Non-pigmented ciliary epithelial cell (primary cell): ENCODE data around the gene CHPT1.
"Not testable (repeated sequence)": the region's sequence is repeated elsewhere in the genome, so short reads cannot be mapped to it uniquely, and the experiment has no call there.

Experiments used
- DNase-seq: peaks from one replicate; pipeline ENCODE4 v3.0.0-alpha.2; 2010; ENCODE audit warnings: low read depth

The CHPT1 gene

GRCh38 chr12:101722392-101722791 lies 25.0 kb downstream of the CHPT1 start:
- DNase-seq = no peak

- DNase-seq = no peak
Observed at GRCh38 chr12:101727098-101727497, 29.7 kb downstream of the CHPT1 start.

DNA sequence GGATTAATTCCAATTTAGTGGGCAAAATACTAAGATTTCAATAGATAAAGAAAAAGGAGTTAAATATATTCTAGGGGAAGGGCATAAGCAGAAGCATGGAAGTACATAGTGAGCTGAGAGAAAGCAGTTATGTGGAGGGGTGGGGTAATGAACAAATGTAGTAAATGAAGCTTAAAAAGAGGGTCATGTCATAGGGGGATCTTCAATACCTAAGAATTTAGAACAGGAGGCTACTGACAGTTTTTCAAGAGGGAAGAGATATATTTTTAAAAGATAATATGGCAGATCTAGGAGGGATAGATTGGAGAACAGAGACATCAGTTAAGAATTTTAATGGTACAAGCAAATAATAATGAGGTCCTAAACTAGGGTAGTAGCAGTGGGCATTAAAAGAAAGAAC lies 32.4 kb downstream of the CHPT1 start:
- no peak for DNase-seq

GRCh38 chr12:101732318-101732717 lies 34.9 kb downstream of the CHPT1 start:
- DNase-seq = no peak

GRCh38 chr12:101733166-101733565 lies 35.7 kb downstream of the CHPT1 start:
- no peak for DNase-seq

DNA sequence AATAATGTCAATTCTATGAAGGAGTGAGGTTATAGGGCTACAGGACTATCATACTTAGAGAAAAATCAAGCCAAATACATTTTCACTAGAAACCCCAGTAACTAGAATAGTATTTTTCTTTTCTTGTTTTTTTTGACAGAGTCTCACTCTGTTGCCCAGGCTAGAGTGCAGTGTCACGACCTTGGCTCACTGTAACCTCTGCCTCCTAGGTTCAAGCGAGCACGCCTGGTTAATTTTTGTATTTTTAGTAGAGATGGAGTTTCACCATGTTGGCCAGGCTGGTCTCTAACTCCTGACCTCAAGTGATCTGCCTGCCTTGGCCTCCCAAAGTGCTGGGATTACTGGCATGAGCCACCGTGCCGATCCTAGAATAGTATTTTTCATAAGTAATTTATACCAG lies 37.0 kb downstream of the CHPT1 start:
- not testable (repeated sequence) for DNase-seq

DNA sequence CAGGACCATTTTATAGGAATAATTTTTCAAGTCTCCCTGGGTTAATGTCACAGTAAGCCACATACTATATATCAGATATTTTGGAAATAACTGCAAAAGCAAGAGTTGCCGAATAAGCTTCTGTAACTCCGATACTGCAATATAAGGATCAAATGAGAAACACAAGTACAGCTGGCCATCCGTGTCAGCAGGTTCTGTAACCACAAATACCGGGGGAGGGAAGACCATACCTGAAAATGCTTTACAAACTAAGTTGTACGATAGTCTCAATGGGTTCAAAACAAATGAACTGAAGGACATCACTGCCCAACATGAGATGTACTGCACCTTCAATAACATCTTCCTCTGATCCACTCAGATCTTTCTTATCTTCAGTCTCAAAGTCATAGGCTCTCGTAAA lies 40.0 kb downstream of the CHPT1 start:
- DNase-seq = no peak

DNA sequence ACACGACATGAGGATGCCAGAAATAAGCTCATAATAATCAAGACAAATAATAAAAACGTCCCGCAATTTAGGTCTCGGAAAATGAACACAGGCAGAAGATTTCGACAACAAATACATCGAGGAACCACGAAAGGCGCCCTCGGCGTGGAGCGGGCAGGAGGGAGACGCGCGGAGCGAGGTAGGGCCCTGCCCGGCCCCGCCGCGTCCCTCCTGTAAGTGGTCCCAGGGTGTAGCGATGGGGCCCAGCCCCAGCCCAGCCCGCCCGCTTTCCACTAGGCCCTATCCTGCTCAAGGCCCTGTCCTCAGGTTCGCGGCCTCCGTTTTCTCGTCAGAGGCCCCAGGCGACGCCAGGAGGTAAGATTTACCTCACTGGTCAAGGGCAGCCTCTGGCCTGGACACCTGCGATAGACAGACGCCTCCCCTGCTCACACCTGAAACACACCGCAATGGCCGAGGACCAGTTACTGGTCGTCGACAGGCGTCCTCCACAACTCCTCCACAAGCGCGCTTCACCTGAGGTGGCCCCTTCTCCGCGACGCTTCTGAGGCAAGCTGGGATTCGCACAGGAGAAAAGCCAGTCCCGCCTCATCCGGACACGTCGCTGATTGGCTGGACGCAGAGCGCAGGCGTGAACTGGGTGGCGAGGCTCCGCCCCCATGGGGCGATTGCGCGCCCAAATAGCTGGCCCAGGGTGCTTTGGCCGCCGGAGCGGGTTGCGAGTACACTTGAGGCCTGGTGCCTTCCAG lies 41.7 kb downstream of the CHPT1 start, which contains the start of gene SYCP3:
Gene SYCP3 (minus strand): TSS at position 543 of the 746 bp plus-strand sequence. CDS start 1,527 bp downstream, outside the sequence.
- no peak for DNase-seq

- no peak for DNase-seq
Observed at GRCh38 chr12:101740566-101740965, 43.1 kb downstream of the CHPT1 start.

DNA sequence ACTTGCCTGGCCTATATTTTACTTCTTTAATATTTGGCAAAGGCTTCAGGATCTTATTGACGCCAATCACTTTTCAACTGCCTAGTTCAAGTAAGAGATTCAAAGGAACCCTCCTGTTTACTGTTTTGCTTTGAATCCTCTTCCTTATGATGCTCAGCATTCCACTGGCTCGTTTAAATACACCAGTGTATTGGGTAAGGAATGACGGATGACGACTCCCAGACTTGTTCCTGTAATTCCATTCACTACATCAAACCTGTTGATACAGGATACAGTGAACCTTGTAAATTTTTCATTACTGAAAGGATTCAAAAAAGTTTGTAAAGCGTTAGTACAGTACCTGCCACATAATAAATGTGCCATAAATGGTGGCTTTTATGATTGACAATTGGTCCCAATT lies 43.5 kb downstream of the CHPT1 start:
- no peak for DNase-seq

- DNase-seq = no peak
Observed at GRCh38 chr12:101743242-101743641, 45.8 kb downstream of the CHPT1 start.

GRCh38 chr12:101743724-101744472 lies 46.5 kb downstream of the CHPT1 start:
- no peak for DNase-seq

GRCh38 chr12:101745481-101745880 lies 48.0 kb downstream of the CHPT1 start:
- no peak for DNase-seq

DNA sequence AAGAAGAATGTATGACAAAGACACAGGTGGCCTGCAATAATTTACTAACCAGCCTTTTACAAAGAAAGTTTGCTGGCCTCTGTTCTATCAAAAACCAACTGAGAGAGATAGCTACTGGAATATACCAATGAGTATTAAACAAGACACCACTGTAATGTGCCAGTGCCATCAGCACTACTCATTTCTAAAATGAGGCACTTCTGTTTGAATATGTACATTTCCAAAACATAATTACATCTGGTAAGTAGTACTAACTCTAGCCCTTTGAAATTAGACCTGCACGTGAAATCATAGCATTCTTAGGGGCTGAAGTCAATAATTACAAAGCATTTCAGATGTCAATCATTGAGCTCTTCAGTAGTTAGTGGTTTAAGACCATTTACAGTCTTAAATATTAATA lies 48.8 kb downstream of the CHPT1 start:
- no peak for DNase-seq

DNA sequence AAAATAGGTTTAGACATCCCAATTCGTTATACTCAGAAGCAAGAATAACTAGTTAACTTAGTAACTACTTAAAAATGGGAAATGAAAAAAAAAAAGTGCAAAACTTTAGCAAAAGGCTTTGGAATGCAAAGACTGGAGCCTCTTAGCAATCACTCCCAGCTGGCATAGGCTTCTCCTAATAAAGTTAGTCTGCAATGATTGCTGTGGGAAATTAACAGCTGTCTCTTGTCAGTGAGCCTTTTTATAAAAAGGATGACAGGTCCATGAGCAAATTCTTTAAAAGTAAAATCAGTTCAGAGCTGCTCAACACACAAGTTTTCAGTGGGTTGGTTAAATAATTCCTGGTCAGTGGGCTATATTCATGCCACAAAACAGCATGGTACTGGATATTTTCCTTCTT lies 49.2 kb downstream of the CHPT1 start:
- DNase-seq = no peak

GRCh38 chr12:101747697-101748096 lies 50.3 kb downstream of the CHPT1 start:
- no peak for DNase-seq

- no peak for DNase-seq
Observed at GRCh38 chr12:101748907-101749306, 51.5 kb downstream of the CHPT1 start.

DNA sequence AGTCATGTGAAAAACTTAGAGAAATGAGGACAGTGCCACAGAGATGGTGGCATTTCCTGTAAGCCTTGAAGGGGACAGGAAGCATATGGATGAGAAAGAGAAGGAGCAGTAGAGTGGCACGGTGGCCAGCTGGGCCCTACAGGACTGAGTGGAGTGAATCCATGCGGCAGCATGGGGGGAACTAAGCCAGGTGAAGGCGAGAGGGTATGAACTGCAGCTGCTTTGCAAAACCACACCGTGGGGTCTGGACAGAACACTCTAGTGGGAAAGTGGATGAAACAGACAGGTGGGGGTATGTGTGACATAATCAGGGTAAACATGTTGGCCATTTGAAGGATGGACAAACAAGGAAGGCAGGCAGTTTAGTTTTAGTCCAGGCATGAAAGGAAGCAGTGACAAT lies 52.2 kb downstream of the CHPT1 start:
- DNase-seq = no peak

DNA sequence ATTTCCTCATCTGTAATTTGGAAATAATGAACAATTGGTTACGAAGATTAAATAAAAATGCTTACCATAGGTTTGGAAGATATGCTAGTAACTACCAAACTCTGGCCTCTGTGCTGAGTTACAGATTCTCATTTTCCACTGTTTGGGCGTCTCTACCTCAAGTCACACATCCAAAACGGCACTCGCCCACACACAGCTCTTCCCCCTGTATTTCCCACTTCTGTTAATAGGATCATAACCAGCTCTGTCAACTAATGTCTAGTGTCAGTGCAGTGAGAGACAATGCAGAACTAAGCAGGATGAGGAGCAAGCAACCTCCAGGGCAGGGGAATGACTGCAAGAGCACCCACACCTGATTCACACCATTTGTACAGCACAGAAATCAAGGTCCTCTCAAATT lies 52.7 kb downstream of the CHPT1 start:
- DNase-seq = no peak

- no peak for DNase-seq
Observed at GRCh38 chr12:101759396-101760047, 62.1 kb downstream of the CHPT1 start.

GRCh38 chr12:101761350-101761749 lies 63.9 kb downstream of the CHPT1 start:
- DNase-seq = peak; percentile 30

GRCh38 chr12:101761781-101762180 lies 64.3 kb downstream of the CHPT1 start:
- DNase-seq = no peak
